HEK293 (cell line): ENCODE data around the gene TCAP.
"Not testable (repeated sequence)": the region's sequence is repeated elsewhere in the genome, so short reads cannot be mapped to it uniquely, and the experiment has no call there.

Experiments
- CTCF ChIA-PET: fragments of 350-600 bp; formaldehyde crosslinking; extraction: SDS; loops from one replicate; lab custom pipeline; 2021; ENCODE audit warnings: antibody characterized with exemption; lab: Yijun Ruan, JAX
- POLR2A ChIA-PET: fragments of 300-600 bp; formaldehyde crosslinking; extraction: SDS; loops from one replicate; lab custom pipeline; 2020; ENCODE audit warnings: antibody characterized with exemption, inconsistent platforms; lab: Yijun Ruan, JAX
- H3K27ac ChIP-seq: fragments of 200-500 bp; sonication (Bioruptor generic); 2 replicates; pipeline ENCODE4 v1.5.1; 2014; ENCODE audit warnings: low read depth, low read length, control low read depth, inconsistent platforms; ENCODE audit errors: extremely low read depth
- H3K36me3 ChIP-seq, 2 experiments: fragments of 200-500 bp in 1 of 2; sonication (Bioruptor generic) in 1 of 2; 1 replicate in 1 of 2; 2 replicates in 1 of 2; pipeline ENCODE4 v1.5.1; 2014 to 2017; ENCODE audit warnings: inconsistent platforms in 2 of 2, low read length in 2 of 2; ENCODE audit not compliant: control insufficient read depth in 2 of 2, insufficient read depth in 1 of 2
- H3K4me1 ChIP-seq: fragments of 200-500 bp; sonication (Bioruptor generic); 2 replicates; pipeline ENCODE4 v1.5.1; 2014; ENCODE audit warnings: mild to moderate bottlenecking, low read length, inconsistent platforms; ENCODE audit not compliant: control insufficient read depth, insufficient read depth
- H3K4me3 ChIP-seq: 2 replicates; pipeline ENCODE4 v1.5.1; 2011; ENCODE audit warnings: low read depth, mild to moderate bottlenecking, control low read depth, low read length, moderate library complexity
- H3K9me3 ChIP-seq: fragments of 200-500 bp; sonication (Bioruptor generic); 2 replicates; pipeline ENCODE4 v1.5.1; 2014; ENCODE audit warnings: low read depth, low read length, inconsistent platforms; ENCODE audit not compliant: control insufficient read depth, insufficient read depth
- GLIS2 ChIP-seq: fragments of 450-650 bp; formaldehyde crosslinking; IDR thresholded peaks from 2 replicates; pipeline ENCODE4 v1.5.1; 2016; ENCODE audit warnings: missing biosample characterization, missing genetic modification characterization
- KLF7 ChIP-seq: fragments of 450-650 bp; formaldehyde crosslinking; IDR thresholded peaks from 2 replicates; pipeline ENCODE4 v1.5.1; 2016; ENCODE audit warnings: missing biosample characterization, missing genetic modification characterization, borderline replicate concordance
- SP7 ChIP-seq: fragments of 450-650 bp; formaldehyde crosslinking; IDR thresholded peaks from 2 replicates; pipeline ENCODE4 v1.5.1; 2016; ENCODE audit warnings: missing biosample characterization, missing genetic modification characterization
- YY2 ChIP-seq: fragments of 450-650 bp; formaldehyde crosslinking; IDR thresholded peaks from 2 replicates; pipeline ENCODE4 v1.5.1; 2016; ENCODE audit warnings: missing biosample characterization, missing genetic modification characterization
- ZBTB8A ChIP-seq: fragments of 450-650 bp; formaldehyde crosslinking; IDR thresholded peaks from 2 replicates; pipeline ENCODE4 v1.5.1; 2016; ENCODE audit warnings: missing biosample characterization, missing genetic modification characterization
- ZFHX2 ChIP-seq: fragments of 450-650 bp; formaldehyde crosslinking; conservative IDR thresholded peaks from 2 replicates; pipeline ENCODE4 v1.5.1; 2016; ENCODE audit warnings: missing biosample characterization, missing genetic modification characterization
- ZIC2 ChIP-seq: fragments of 450-650 bp; formaldehyde crosslinking; IDR thresholded peaks from 2 replicates; pipeline ENCODE4 v1.5.1; 2016; ENCODE audit warnings: missing biosample characterization, missing genetic modification characterization
- ZNF10 ChIP-seq: fragments of 450-650 bp; formaldehyde crosslinking; IDR thresholded peaks from 2 replicates; pipeline ENCODE4 v1.5.1; 2017; ENCODE audit warnings: missing biosample characterization, missing genetic modification characterization
- ZNF157 ChIP-seq: fragments of 450-650 bp; formaldehyde crosslinking; IDR thresholded peaks from 2 replicates; pipeline ENCODE4 v1.5.1; 2016; ENCODE audit warnings: missing biosample characterization, missing genetic modification characterization
- ZNF19 ChIP-seq: fragments of 450-650 bp; formaldehyde crosslinking; IDR thresholded peaks from 2 replicates; pipeline ENCODE4; 2016; ENCODE audit warnings: missing biosample characterization, missing genetic modification characterization, low read depth
- ZNF223 ChIP-seq: fragments of 450-650 bp; formaldehyde crosslinking; IDR thresholded peaks from 2 replicates; pipeline ENCODE4 v1.5.1; 2016; ENCODE audit warnings: missing biosample characterization, missing genetic modification characterization
- ZNF266 ChIP-seq: fragments of 450-650 bp; formaldehyde crosslinking; IDR thresholded peaks from 2 replicates; pipeline ENCODE4 v1.5.1; 2016; ENCODE audit warnings: missing biosample characterization, missing genetic modification characterization, low read depth
- ZNF433 ChIP-seq: fragments of 450-650 bp; formaldehyde crosslinking; IDR thresholded peaks from 2 replicates; pipeline ENCODE4 v1.5.1; 2016; ENCODE audit warnings: missing biosample characterization, missing genetic modification characterization, low read depth
- ZNF530 ChIP-seq: fragments of 450-650 bp; formaldehyde crosslinking; IDR thresholded peaks from 2 replicates; pipeline ENCODE4 v1.5.1; 2016; ENCODE audit warnings: low read depth, missing biosample characterization, missing genetic modification characterization
- ZNF600 ChIP-seq: fragments of 450-650 bp; formaldehyde crosslinking; IDR thresholded peaks from 2 replicates; pipeline ENCODE4 v1.5.1; 2016; ENCODE audit warnings: missing biosample characterization, missing genetic modification characterization
- ZNF623 ChIP-seq: fragments of 450-650 bp; formaldehyde crosslinking; IDR thresholded peaks from 2 replicates; pipeline ENCODE4 v1.5.1; 2016; ENCODE audit warnings: missing biosample characterization, missing genetic modification characterization
- ZNF658 ChIP-seq: fragments of 450-650 bp; formaldehyde crosslinking; IDR thresholded peaks from 2 replicates; pipeline ENCODE4; 2016; ENCODE audit warnings: missing biosample characterization, missing genetic modification characterization
- ZNF664 ChIP-seq: fragments of 450-650 bp; formaldehyde crosslinking; IDR thresholded peaks from 2 replicates; pipeline ENCODE4 v1.5.1; 2016; ENCODE audit warnings: missing biosample characterization, missing genetic modification characterization
- TF ChIP-seq, protein P1 (sequence below): fragments of 450-650 bp; formaldehyde crosslinking; IDR thresholded peaks from 2 replicates; pipeline ENCODE4 v1.5.1; 2016; ENCODE audit warnings: missing biosample characterization, missing genetic modification characterization
- TF ChIP-seq, protein P2 (sequence below): fragments of 450-650 bp; IDR thresholded peaks from 2 replicates; pipeline ENCODE4 v1.5.1; 2018; ENCODE audit warnings: missing biosample characterization, missing genetic modification characterization
- TF ChIP-seq, protein P3 (sequence below): fragments of 450-650 bp; formaldehyde crosslinking; IDR thresholded peaks from 2 replicates; pipeline ENCODE4 v1.5.1; 2016; ENCODE audit warnings: missing biosample characterization, missing genetic modification characterization
- TF ChIP-seq, protein P4 (sequence below): fragments of 450-650 bp; formaldehyde crosslinking; optimal IDR thresholded peaks from 2 replicates; pipeline ENCODE3; 2016; ENCODE audit warnings: missing biosample characterization, mild to moderate bottlenecking, missing genetic modification characterization

Gene TCAP

DNA sequence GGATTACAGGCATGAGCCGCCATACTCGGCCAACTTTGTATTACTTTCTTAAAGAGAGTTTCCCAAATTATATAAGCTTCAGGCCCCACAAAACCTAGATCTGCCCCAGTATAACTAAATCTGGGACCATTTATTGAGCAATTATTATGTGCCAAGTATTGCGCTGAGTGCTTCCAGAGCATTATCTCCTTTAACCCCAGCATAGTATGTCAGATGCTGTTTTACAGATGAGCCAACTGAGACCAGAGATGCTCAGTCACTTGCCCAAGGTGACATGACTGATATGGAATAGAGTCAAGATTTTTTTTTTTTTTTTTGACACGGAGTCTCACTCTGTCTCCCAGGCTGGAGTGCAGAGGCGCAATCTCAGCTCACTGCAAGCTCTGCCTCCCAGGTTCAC is 32.8 kb downstream of the TCAP start:
- H3K27ac ChIP-seq = no peak overlapping the region
- POLR2A ChIA-PET = interaction anchor here (0.6 to 1.8 kb wide), 3 partner anchors 10 to 363 kb away, joined by 3 to 5 read pairs (median 4); partner anchors contain the start of gene PGAP3
- peaks cover 13% of the 10 kb centered on the region; the same call in 1 of the 2 replicates for H3K4me1 ChIP-seq
- H3K9me3 ChIP-seq = no peaks in the 10 kb centered on the region
- TF ChIP-seq ZNF600 = 0 out of 2 replicates have a peak, but pooled peaks have one; percentile 22
- no peak for TF ChIP-seq YY2 (tag by site-specific recombination)
- peak; percentile 74 for TF ChIP-seq ZNF664 (tag by site-specific recombination)
- H3K4me3 ChIP-seq = no peak overlapping the region
- CTCF ChIA-PET = interaction anchor here (1.1 to 3.5 kb wide), 4 partner anchors 10 to 44 kb away, joined by 3 to 17 read pairs (median 12); partner anchors contain the start of genes PGAP3 and PNMT
- peaks cover 0 to 29% of the 10 kb centered on the region in 2 experiments; a peak in 2 of 3 replicates for H3K36me3 ChIP-seq

DNA sequence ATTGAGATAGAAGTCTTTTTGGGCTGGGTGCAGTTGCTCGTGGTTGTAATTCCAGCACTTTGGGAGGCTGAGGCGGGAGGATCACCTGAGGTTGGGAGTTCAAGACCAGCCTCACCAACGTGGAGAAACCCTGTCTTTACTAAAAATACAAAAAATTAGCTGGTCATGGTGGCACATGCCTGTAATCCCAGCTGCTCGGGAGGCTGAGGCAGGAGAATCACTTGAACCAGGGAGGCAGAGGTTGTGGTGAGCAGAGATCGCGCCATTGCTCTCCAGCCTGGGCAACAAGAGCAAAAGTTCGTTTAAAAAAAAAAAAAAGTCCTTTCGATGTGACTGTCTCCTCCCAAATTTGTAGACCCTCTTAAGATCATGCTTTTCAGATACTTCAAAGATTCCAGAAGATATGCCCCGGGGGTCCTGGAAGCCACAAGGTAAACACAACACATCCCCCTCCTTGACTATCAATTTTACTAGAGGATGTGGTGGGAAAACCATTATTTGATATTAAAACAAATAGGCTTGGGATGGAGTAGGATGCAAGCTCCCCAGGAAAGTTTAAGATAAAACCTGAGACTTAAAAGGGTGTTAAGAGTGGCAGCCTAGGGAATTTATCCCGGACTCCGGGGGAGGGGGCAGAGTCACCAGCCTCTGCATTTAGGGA is 34.1 kb downstream of the TCAP start:
- H3K9me3 ChIP-seq = not testable (repeated sequence)
- peaks cover 13% of the 10 kb centered on the region; the same call in 1 of the 2 replicates for H3K4me1 ChIP-seq
- ChIA-PET POLR2A (interaction anchor here (0.7 to 2.4 kb wide), 24 partner anchors 8 to 414 kb away, joined by 3 to 42 read pairs (median 5); partner anchors contain the start of genes LRRC3C, MIEN1, ORMDL3 and PGAP3), CTCF (interaction anchor here (0.6 to 3.5 kb wide), 10 partner anchors 11 to 259 kb away, joined by 3 to 22 read pairs (median 5); partner anchors contain the start of genes MIEN1 and PGAP3)
- H3K36me3 ChIP-seq = peaks cover 0 to 35% of the 10 kb centered on the region in 2 experiments; a peak in 1 of 3 replicates
- peak overlapping the region; percentile 81 for H3K4me3 ChIP-seq
- 0 out of 2 replicates have a peak, but pooled peaks have one; percentile 22 for TF ChIP-seq SP7
- H3K27ac ChIP-seq = peak overlapping the region; percentile 68; the same call in 1 of the 2 replicates

DNA sequence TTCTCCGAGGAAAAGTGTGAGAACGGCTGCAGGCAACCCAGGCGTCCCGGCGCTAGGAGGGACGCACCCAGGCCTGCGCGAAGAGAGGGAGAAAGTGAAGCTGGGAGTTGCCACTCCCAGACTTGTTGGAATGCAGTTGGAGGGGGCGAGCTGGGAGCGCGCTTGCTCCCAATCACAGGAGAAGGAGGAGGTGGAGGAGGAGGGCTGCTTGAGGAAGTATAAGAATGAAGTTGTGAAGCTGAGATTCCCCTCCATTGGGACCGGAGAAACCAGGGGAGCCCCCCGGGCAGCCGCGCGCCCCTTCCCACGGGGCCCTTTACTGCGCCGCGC is 34.6 kb downstream of the TCAP start, which contains the start of gene ERBB2:
ERBB2 (plus strand) TSS at position 247 of the 330 bp plus-strand sequence. CDS start 175 bp downstream, outside the sequence.
- ChIA-PET POLR2A (interaction anchor here (0.7 to 2.4 kb wide), 25 partner anchors 8 to 413 kb away, joined by 3 to 42 read pairs (median 5); partner anchors contain the start of genes LRRC3C, MIEN1, ORMDL3 and PGAP3), CTCF (interaction anchor here (0.6 to 3.5 kb wide), 10 partner anchors 11 to 259 kb away, joined by 3 to 22 read pairs (median 5); partner anchors contain the start of genes MIEN1 and PGAP3)
- peaks cover 0 to 31% of the 10 kb centered on the region in 2 experiments; a peak in 1 of 3 replicates for H3K36me3 ChIP-seq
- peaks cover 13% of the 10 kb centered on the region; the same call in 1 of the 2 replicates for H3K4me1 ChIP-seq
- peak within 1 kb of the TSS; percentile 68; the same call in 1 of the 2 replicates for H3K27ac ChIP-seq
- peak within 1 kb of the TSS; percentile 81 for H3K4me3 ChIP-seq
- no peaks in the 10 kb centered on the region for H3K9me3 ChIP-seq
- TF ChIP-seq ZFHX2 (peak; percentile 68), ZNF10 (tag by site-specific recombination) (no peak), ZNF530 (no peak), ZNF433 (tag by site-specific recombination) (no peak), ZNF223 (no peak), GLIS2 (tag by site-specific recombination) (peak; percentile 53), ZIC2 (no peak), ZNF266 (tag by site-specific recombination) (no peak), ZNF19 (tag by site-specific recombination) (no peak), ZNF658 (tag by site-specific recombination) (no peak), ZNF623 (tag by site-specific recombination) (no peak), ZBTB8A (peak; percentile 9; the same call in 1 of the 2 replicates), ZNF157 (no peak), KLF7 (tag by site-specific recombination) (peak; percentile 64; the same call in 1 of the 2 replicates)
- TF ChIP-seq, protein P1, sequence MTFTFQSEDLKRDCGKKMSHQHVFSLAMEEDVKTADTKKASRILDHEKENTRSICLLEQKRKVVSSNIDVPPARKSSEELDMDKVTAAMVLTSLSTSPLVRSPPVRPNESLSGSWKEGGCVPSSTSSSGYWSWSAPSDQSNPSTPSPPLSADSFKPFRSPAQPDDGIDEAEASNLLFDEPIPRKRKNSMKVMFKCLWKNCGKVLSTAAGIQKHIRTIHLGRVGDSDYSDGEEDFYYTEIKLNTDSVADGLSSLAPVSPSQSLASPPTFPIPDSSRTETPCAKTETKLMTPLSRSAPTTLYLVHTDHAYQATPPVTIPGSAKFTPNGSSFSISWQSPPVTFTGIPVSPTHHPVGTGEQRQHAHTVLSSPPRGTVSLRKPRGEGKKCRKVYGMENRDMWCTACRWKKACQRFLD (tag by site-specific recombination) = no peak
- TF ChIP-seq, protein P2, sequence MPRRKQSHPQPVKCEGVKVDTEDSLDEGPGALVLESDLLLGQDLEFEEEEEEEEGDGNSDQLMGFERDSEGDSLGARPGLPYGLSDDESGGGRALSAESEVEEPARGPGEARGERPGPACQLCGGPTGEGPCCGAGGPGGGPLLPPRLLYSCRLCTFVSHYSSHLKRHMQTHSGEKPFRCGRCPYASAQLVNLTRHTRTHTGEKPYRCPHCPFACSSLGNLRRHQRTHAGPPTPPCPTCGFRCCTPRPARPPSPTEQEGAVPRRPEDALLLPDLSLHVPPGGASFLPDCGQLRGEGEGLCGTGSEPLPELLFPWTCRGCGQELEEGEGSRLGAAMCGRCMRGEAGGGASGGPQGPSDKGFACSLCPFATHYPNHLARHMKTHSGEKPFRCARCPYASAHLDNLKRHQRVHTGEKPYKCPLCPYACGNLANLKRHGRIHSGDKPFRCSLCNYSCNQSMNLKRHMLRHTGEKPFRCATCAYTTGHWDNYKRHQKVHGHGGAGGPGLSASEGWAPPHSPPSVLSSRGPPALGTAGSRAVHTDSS (tag by site-specific recombination) = no peak
- TF ChIP-seq, protein P3, sequence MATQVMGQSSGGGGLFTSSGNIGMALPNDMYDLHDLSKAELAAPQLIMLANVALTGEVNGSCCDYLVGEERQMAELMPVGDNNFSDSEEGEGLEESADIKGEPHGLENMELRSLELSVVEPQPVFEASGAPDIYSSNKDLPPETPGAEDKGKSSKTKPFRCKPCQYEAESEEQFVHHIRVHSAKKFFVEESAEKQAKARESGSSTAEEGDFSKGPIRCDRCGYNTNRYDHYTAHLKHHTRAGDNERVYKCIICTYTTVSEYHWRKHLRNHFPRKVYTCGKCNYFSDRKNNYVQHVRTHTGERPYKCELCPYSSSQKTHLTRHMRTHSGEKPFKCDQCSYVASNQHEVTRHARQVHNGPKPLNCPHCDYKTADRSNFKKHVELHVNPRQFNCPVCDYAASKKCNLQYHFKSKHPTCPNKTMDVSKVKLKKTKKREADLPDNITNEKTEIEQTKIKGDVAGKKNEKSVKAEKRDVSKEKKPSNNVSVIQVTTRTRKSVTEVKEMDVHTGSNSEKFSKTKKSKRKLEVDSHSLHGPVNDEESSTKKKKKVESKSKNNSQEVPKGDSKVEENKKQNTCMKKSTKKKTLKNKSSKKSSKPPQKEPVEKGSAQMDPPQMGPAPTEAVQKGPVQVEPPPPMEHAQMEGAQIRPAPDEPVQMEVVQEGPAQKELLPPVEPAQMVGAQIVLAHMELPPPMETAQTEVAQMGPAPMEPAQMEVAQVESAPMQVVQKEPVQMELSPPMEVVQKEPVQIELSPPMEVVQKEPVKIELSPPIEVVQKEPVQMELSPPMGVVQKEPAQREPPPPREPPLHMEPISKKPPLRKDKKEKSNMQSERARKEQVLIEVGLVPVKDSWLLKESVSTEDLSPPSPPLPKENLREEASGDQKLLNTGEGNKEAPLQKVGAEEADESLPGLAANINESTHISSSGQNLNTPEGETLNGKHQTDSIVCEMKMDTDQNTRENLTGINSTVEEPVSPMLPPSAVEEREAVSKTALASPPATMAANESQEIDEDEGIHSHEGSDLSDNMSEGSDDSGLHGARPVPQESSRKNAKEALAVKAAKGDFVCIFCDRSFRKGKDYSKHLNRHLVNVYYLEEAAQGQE (tag by site-specific recombination) = no peak
- TF ChIP-seq, protein P4, sequence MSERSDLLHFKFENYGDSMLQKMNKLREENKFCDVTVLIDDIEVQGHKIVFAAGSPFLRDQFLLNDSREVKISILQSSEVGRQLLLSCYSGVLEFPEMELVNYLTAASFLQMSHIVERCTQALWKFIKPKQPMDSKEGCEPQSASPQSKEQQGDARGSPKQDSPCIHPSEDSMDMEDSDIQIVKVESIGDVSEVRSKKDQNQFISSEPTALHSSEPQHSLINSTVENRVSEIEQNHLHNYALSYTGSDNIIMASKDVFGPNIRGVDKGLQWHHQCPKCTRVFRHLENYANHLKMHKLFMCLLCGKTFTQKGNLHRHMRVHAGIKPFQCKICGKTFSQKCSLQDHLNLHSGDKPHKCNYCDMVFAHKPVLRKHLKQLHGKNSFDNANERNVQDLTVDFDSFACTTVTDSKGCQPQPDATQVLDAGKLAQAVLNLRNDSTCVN = peak; percentile 74
